H1 (cell line): ENCODE results near the gene SNAP25. TPM values are rescaled to one million over a fixed set of nuclear protein-coding genes. Genes with fewer than 3 reads are reported as not detected.

Experiments
- CTCF ChIA-PET: fragments of 300-600 bp; sonication (Branson Sonifier 250); formaldehyde crosslinking; loops from one replicate; lab custom pipeline; 2021; ENCODE audit not compliant: partially characterized antibody; lab: Charles Lee
- POLR2A ChIA-PET: fragments of 300-600 bp; sonication (Branson Sonifier 250); formaldehyde crosslinking; loops from one replicate; lab custom pipeline; 2021; ENCODE audit warnings: inconsistent platforms; ENCODE audit not compliant: partially characterized antibody; lab: Charles Lee
- DNase-seq, 2 experiments: peaks; one replicate each; pipeline versions ENCODE4 v3.0.0 to v3.0.0-alpha.2; 2010 to 2022; ENCODE audit warnings: low spot score in 2 of 2, low read depth in 1 of 2, mixed read lengths in 1 of 2
- FAIRE-seq: peaks from 2 replicates; lab custom pipeline; 2011; peaks lifted over from hg19 to GRCh38; lab: Jason Lieb, UNC
- H2AFZ ChIP-seq: 2 replicates; pipeline ENCODE4 v1.8.1; 2012; ENCODE audit warnings: low read length, inconsistent platforms
- H2AK5ac ChIP-seq: 2 replicates; pipeline ENCODE4 v1.6.1; 2013; ENCODE audit warnings: low read depth, low read length
- H2BK120ac ChIP-seq: replicated peaks from 2 replicates; pipeline ENCODE3; 2013; ENCODE audit warnings: low read depth, low read length, inconsistent platforms
- H2BK12ac ChIP-seq: 2 replicates; pipeline ENCODE4 v1.6.1; 2013; ENCODE audit warnings: low read depth, low read length
- H2BK15ac ChIP-seq: 2 replicates; pipeline ENCODE4 v1.6.1; 2013; ENCODE audit warnings: low read length
- H2BK20ac ChIP-seq: 2 replicates; pipeline ENCODE4 v1.6.1; 2013; ENCODE audit warnings: low read length
- H2BK5ac ChIP-seq: 2 replicates; pipeline ENCODE4 v1.6.1; 2013; ENCODE audit warnings: low read depth, low read length
- H3K14ac ChIP-seq: 2 replicates; pipeline ENCODE4 v1.6.1; 2013; ENCODE audit warnings: inconsistent platforms; ENCODE audit not compliant: insufficient read length
- H3K18ac ChIP-seq: 2 replicates; pipeline ENCODE4 v1.6.1; 2013; ENCODE audit warnings: low read length; ENCODE audit errors: extremely low read depth
- H3K23ac ChIP-seq: 2 replicates; pipeline ENCODE4 v1.6.1; 2013; ENCODE audit warnings: inconsistent platforms; ENCODE audit not compliant: insufficient read length
- H3K23me2 ChIP-seq: 2 replicates; pipeline ENCODE4 v1.6.1; 2013; ENCODE audit warnings: low read depth, low read length
- H3K27ac ChIP-seq: 2 replicates; pipeline ENCODE4 v1.6.1; 2011; ENCODE audit warnings: low read depth, low read length, inconsistent platforms
- H3K27me3 ChIP-seq, 4 experiments: replicated peaks in 1 of 4; 1 replicate in 1 of 4; 2 replicates in 3 of 4; pipeline versions ENCODE4 v1.6.1 to v1.8.1; 2011 to 2013; ENCODE audit warnings: low read length in 3 of 4, mild to moderate bottlenecking in 3 of 4, inconsistent platforms in 2 of 4, mixed read lengths in 2 of 4, moderate library complexity in 1 of 4; ENCODE audit not compliant: control insufficient read depth in 3 of 4, insufficient read depth in 3 of 4; ENCODE audit errors: extremely low read depth in 1 of 4
- H3K36me3 ChIP-seq, 4 experiments: 2 replicates each; pipeline versions ENCODE4 v1.6.1 to v1.8.1; 2011 to 2013; ENCODE audit warnings: mild to moderate bottlenecking in 4 of 4, low read length in 3 of 4, moderate library complexity in 2 of 4, control low read depth in 1 of 4, inconsistent platforms in 1 of 4; ENCODE audit not compliant: insufficient read depth in 4 of 4, control insufficient read depth in 2 of 4
- H3K4ac ChIP-seq: replicated peaks from 2 replicates; pipeline ENCODE3; 2013; ENCODE audit warnings: low read length, low read depth, mixed read lengths, inconsistent platforms; ENCODE audit not compliant: insufficient read length
- H3K4me1 ChIP-seq, 4 experiments: replicated peaks in 1 of 4; 1 replicate in 1 of 4; 2 replicates in 3 of 4; pipeline versions ENCODE4 v1.6.1 to v1.8.1; 2011 to 2013; ENCODE audit warnings: low read length in 3 of 4, inconsistent platforms in 2 of 4, mixed read lengths in 1 of 4; ENCODE audit not compliant: insufficient read depth in 4 of 4, control insufficient read depth in 3 of 4
- H3K4me2 ChIP-seq, 2 experiments: 2 replicates each; pipeline versions ENCODE4 v1.6.1 to v1.8.1; 2011 to 2013; ENCODE audit warnings: low read depth in 2 of 2, low read length in 2 of 2, control low read depth in 1 of 2, inconsistent platforms in 1 of 2, mild to moderate bottlenecking in 1 of 2; ENCODE audit not compliant: insufficient read depth in 1 of 2
- H3K4me3 ChIP-seq, 4 experiments: fragments of 200-600, 300-600 bp in 1 of 4; sonication (generic), shearing (Covaris generic), sonication (Bioruptor Twin) in 1 of 4; 2 replicates each; pipeline versions ENCODE4 v1.5.1 to v1.8.1; 2011 to 2016; ENCODE audit warnings: low read length in 4 of 4, low read depth in 3 of 4, control low read depth in 2 of 4, inconsistent platforms in 2 of 4, mild to moderate bottlenecking in 2 of 4, mixed read lengths in 1 of 4, moderate library complexity in 1 of 4; ENCODE audit not compliant: insufficient read depth in 2 of 4; ENCODE audit errors: extremely low read depth in 1 of 4
- H3K56ac ChIP-seq: replicated peaks from 2 replicates; pipeline ENCODE3; 2013; ENCODE audit warnings: low read depth, mild to moderate bottlenecking, mixed read lengths, low read length, inconsistent platforms; ENCODE audit not compliant: insufficient read length
- H3K79me1 ChIP-seq: 2 replicates; pipeline ENCODE4 v1.6.1; 2013; ENCODE audit warnings: low read depth, low read length, control low read depth
- H3K79me2 ChIP-seq, 2 experiments: 2 replicates each; pipeline versions ENCODE4 v1.6.1 to v1.8.1; 2012 to 2013; ENCODE audit warnings: low read length in 2 of 2, mild to moderate bottlenecking in 2 of 2, inconsistent platforms in 1 of 2; ENCODE audit not compliant: insufficient read depth in 2 of 2, control insufficient read depth in 1 of 2
- H3K9ac ChIP-seq, 4 experiments: replicated peaks in 1 of 4; 1 replicate in 1 of 4; 2 replicates in 3 of 4; pipeline versions ENCODE4 v1.6.1 to v1.8.1; 2011 to 2013; ENCODE audit warnings: low read depth in 3 of 4, low read length in 3 of 4, control low read depth in 2 of 4, mild to moderate bottlenecking in 2 of 4, moderate library complexity in 2 of 4, inconsistent platforms in 1 of 4; ENCODE audit errors: extremely low read depth in 1 of 4
- H3K9me3 ChIP-seq, 2 experiments: 2 replicates each; pipeline versions ENCODE4 v1.6.1 to v1.8.1; 2012 to 2013; ENCODE audit warnings: mild to moderate bottlenecking in 2 of 2, moderate library complexity in 2 of 2, control low read depth in 1 of 2, inconsistent platforms in 1 of 2, low read depth in 1 of 2, low read length in 1 of 2, mixed read lengths in 1 of 2; ENCODE audit not compliant: insufficient read depth in 2 of 2
- H4K20me1 ChIP-seq, 2 experiments: replicated peaks in 1 of 2; 2 replicates each; pipeline versions ENCODE3 to v1.8.1; 2011 to 2013; ENCODE audit warnings: inconsistent platforms in 2 of 2, low read length in 2 of 2, mild to moderate bottlenecking in 1 of 2; ENCODE audit not compliant: insufficient read depth in 2 of 2, control insufficient read depth in 1 of 2
- H4K5ac ChIP-seq: 2 replicates; pipeline ENCODE4 v1.6.1; 2013; ENCODE audit warnings: low read length, low read depth, mixed read lengths, inconsistent platforms; ENCODE audit not compliant: insufficient read length
- H4K8ac ChIP-seq: 2 replicates; pipeline ENCODE4 v1.8.0; 2013; ENCODE audit warnings: mild to moderate bottlenecking, moderate library complexity, low read length, inconsistent platforms; ENCODE audit not compliant: insufficient read depth; ENCODE audit errors: extremely low read depth
- H4K91ac ChIP-seq: replicated peaks from 2 replicates; pipeline ENCODE3; 2013; ENCODE audit warnings: low read length, mixed read lengths, inconsistent platforms; ENCODE audit not compliant: insufficient read length
- BACH1 ChIP-seq: IDR thresholded peaks from 2 replicates; pipeline ENCODE4 v1.6.1; 2012; ENCODE audit warnings: low read length, improper control_type of control experiment
- CBX8 ChIP-seq: fragments of 300-800, 300-1000 bp; sonication (generic); IDR thresholded peaks from 2 replicates; pipeline ENCODE4 v1.7.1; 2016; ENCODE audit warnings: low read depth, low read length, borderline replicate concordance
- FOSL1 ChIP-seq: IDR thresholded peaks from 2 replicates; pipeline ENCODE4 v1.6.1; 2011; ENCODE audit warnings: mild to moderate bottlenecking, low read depth, low read length, moderate library complexity; ENCODE audit not compliant: insufficient read depth
- SP1 ChIP-seq: IDR thresholded peaks from 2 replicates; pipeline ENCODE4 v1.6.1; 2011; ENCODE audit warnings: low read depth, low read length
- TAF7 ChIP-seq: optimal IDR thresholded peaks from 2 replicates; pipeline ENCODE3; 2011; ENCODE audit warnings: low read depth, mild to moderate bottlenecking, inconsistent platforms, low read length, moderate library complexity, borderline replicate concordance
- WGBS, 2 experiments: shearing (Covaris generic) in 1 of 2; methylation state at CpG; one replicate each; pipeline versions ENCODE4 v1.1.6 to v1.1.7; 2013 to 2015; ENCODE audit warnings: low lambda C conversion rate in 2 of 2, mixed read lengths in 2 of 2, inconsistent platforms in 1 of 2, low coverage in 1 of 2, missing lambda C conversion rate in 1 of 2; ENCODE audit not compliant: insufficient replicate concordance in 2 of 2, insufficient coverage in 1 of 2, insufficient read length in 1 of 2; ENCODE audit errors: extremely low coverage in 1 of 2, missing lambda C conversion rate in 1 of 2; 5-methylcytosine and 5-hydroxymethylcytosine counted together
- polyA plus RNA-seq, 7 experiments: library from polyadenylated mRNA; depleted of rRNA in 3 of 7; stranded (reverse) in 5 of 7; unstranded in 2 of 7; fragments of >200 nt in 5 of 7; fragments of 200-250 nt in 2 of 7; gene quantifications; 1 replicate in 5 of 7; 2 replicates in 1 of 7; 4 replicates in 1 of 7; pipeline versions ENCODE4 v1.2.1 to v1.2.3, GENCODE V29; 2011 to 2013; ENCODE audit warnings: missing spikeins in 2 of 7, mixed read lengths in 2 of 7
- total RNA-seq: library from RNA; stranded (reverse); fragmentation: NEBNext Ultra II Directional; extraction: Animal tissue kit (Norgen Biotek cat#: 25700); gene quantifications from 2 replicates; pipeline ENCODE4 v1.2.1, GENCODE V29; 2021
- TF ChIP-seq, protein P1 (sequence below): IDR thresholded peaks from 2 replicates; pipeline ENCODE4 v1.6.1; 2012; ENCODE audit warnings: low read length, inconsistent platforms

SNAP25 gene
- total and polyA plus RNA-seq, 2 of the 8 experiments (the other 6 are each of a cell fraction or from before 2014, with no cell fraction given): 0.51 to 0.52 TPM

DNA sequence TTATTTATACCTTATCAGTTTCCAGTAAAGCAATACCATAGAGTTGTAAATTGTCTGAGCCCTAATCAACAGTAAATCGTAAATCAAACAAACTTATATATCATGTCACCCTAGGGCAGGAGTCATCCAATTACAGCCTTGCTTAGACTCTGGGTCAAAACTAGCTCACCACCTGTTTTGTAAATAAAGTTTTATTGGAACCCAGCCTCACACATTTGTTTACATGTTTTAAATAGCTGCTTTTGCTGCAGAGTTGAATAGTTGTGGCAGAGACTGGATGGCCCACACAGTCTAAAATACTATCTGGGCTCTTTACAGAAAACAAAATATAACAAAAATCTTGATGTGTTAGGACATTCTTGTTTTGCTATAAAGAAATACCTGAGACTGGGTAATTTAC lies 121.0 kb downstream of the SNAP25 start:
- Histone ChIP-seq H3K23ac (no peak overlapping the region), H3K4me1 (no peaks in the 10 kb centered on the region), H3K4me3 (no peak overlapping the region), H2BK15ac (no peak overlapping the region), H3K79me1 (no peaks in the 10 kb centered on the region), H2BK12ac (no peak overlapping the region), H3K56ac (no peak overlapping the region), H3K79me2 (no peaks in the 10 kb centered on the region), H3K23me2 (no peaks in the 10 kb centered on the region), H3K18ac (no peak overlapping the region), H4K5ac (no peak overlapping the region), H3K9ac (no peak overlapping the region), H2BK120ac (no peak overlapping the region), H3K9me3 (peaks cover 0 to 3% of the 10 kb centered on the region in 2 experiments; a peak in 1 of 4 replicates), H3K14ac (no peak overlapping the region), H2BK5ac (no peak overlapping the region), H4K20me1 (no peaks in the 10 kb centered on the region), H4K91ac (no peak overlapping the region), H2AK5ac (no peak overlapping the region), H2BK20ac (no peak overlapping the region), H3K36me3 (no peaks in the 10 kb centered on the region), H2AFZ (no peak overlapping the region), H4K8ac (no peak overlapping the region), H3K4ac (no peak overlapping the region), H3K4me2 (no peak overlapping the region), H3K27ac (no peak overlapping the region), H3K27me3 (no peaks in the 10 kb centered on the region)
- ChIA-PET POLR2A (no interaction called here), CTCF (no interaction called here)
- DNase-seq (no peak), FAIRE-seq (no peak)
- WGBS, 2 experiments: 100% methylated on average over 1 of the region's 1 CpG; no CpG with 5 or more reads in 1 of the 2 experiments
- no peak for TF ChIP-seq TAF7
- TF ChIP-seq CBX8: no peak
- no peak for TF ChIP-seq SP1
- no peak for TF ChIP-seq FOSL1
- TF ChIP-seq, protein P1, sequence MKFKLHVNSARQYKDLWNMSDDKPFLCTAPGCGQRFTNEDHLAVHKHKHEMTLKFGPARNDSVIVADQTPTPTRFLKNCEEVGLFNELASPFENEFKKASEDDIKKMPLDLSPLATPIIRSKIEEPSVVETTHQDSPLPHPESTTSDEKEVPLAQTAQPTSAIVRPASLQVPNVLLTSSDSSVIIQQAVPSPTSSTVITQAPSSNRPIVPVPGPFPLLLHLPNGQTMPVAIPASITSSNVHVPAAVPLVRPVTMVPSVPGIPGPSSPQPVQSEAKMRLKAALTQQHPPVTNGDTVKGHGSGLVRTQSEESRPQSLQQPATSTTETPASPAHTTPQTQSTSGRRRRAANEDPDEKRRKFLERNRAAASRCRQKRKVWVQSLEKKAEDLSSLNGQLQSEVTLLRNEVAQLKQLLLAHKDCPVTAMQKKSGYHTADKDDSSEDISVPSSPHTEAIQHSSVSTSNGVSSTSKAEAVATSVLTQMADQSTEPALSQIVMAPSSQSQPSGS: no peak
- TF ChIP-seq BACH1: no peak
